GM12892 (cell line): ENCODE results near the gene SPATA20.

ENCODE experiments used
- POLR2A ChIP-seq: IDR thresholded peaks from 2 replicates; pipeline ENCODE4 v1.6.1; 2011; ENCODE audit warnings: low read depth, low read length, control low read depth
- TAF1 ChIP-seq: IDR thresholded peaks from 2 replicates; pipeline ENCODE4 v1.6.1; 2011; ENCODE audit warnings: low read depth, mild to moderate bottlenecking, control low read depth, low read length, borderline replicate concordance

DNA sequence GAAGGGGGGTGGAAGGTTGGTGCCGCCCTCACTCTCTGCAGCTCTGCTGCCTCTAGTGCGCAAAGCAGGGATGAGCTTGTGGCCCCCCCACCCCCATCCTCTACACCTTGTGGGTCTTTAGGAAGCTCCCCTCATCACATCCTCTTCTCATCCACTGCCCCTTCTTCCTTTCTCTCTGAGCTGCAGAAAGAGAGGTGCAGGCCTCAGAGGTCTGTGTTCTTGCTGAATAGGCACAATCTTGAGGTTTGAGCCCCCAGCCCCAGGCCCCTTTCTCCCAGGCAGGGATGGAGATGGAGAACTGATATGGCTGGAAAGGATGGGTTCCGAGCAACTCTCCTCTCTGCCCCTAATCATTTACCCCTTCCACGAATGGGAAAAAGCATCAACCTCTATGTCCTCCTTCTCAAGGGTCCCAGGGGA is 16.1 kb downstream of the SPATA20 start:
- TF ChIP-seq POLR2A: no peak
- no peak for TF ChIP-seq TAF1
